HG02884 (cell line): ENCODE data around the gene PLCXD1.
A peak's percentile ranks its signal among the peaks of the same experiment; 100 is the strongest.
"Not testable (repeated sequence)": the region's sequence is repeated elsewhere in the genome, so short reads cannot be mapped to it uniquely, and the experiment has no call there.

Experiments
- ATAC-seq: cut with Tn5 transposase; IDR thresholded peaks from one replicate; pipeline ENCODE4 v1.9.1; 2021; ENCODE audit warnings: mild to moderate bottlenecking, moderate library complexity; ENCODE audit not compliant: unreplicated experiment

Gene PLCXD1, protein sequence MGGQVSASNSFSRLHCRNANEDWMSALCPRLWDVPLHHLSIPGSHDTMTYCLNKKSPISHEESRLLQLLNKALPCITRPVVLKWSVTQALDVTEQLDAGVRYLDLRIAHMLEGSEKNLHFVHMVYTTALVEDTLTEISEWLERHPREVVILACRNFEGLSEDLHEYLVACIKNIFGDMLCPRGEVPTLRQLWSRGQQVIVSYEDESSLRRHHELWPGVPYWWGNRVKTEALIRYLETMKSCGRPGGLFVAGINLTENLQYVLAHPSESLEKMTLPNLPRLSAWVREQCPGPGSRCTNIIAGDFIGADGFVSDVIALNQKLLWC

DNA sequence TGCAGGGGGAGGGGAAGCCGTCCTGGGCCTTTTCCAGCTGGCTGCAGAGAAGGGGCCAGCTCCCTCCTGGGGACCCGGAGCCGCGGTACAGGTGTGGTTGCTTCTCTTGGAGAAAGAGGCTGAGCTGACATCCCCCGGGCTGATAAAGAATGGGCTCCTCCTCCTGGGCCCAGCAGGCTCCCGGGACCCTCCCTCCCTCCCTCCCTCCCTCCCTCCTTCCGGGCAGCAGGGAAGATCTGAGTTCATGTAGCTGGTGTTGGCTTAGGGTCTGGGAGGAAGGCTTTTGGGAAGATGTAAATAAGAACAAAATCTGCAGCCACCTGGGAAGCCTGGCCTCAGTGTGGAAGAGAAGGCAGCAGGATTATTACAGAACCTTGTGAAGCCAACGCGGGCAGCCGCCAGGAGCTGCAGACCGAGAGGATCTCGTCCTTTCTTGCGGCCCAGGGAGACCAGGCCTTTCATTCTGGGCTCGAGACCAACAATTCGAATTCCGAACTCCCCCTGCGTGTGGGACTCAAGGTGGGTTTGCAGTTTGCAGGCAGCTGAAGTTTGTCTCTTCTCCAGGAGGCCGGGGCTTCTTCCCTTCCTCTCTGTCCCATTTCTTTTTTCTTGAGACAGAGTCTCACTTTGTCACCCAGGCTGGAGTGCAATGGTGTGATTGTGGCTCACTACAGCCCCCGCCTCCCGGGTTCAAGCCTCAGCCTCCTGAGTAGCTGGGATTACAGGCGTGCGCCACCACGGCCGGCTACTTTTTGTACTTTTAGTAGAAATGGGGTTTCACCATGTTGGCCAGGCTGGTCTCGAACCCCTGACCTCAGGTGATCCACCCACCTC lies at the start of gene PLCXD1:
Gene PLCXD1, plus strand, starts transcription at position 216 of the 834 bp plus-strand sequence. CDS start 2,807 bp downstream, outside the sequence.
- peak; percentile 26 for ATAC-seq

DNA sequence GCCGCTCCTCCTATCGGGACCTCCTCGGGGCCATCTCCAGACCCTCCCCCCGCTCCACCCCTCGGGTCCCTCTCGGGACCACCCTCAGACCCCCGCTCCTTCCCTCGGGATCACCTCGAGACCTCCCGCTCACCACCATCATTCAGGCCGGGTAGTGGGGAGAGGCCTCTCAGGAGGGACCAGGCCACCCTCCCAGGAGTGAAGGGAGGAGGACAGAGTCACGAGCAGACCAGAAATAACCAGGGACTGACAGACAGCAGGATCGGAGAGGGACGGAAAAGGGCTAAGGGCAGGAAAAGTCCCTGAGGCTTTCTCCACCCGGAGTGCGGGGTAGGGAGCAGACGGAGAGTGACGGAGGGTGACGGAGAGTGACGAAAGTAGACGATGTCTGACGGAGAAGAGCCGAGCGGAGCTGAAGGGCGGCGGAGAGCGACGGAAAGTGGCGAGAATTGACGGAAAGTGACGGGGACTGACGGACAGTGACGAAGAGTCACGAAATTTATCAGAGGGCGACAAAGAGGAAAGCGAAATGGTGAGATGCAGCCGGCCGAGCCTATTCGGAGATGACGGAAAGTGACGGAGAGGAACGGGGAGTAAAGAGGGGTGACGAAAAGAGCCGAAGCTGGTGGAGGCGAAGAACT lies 49.4 kb upstream of the PLCXD1 start:
- ATAC-seq: not testable (repeated sequence)

DNA sequence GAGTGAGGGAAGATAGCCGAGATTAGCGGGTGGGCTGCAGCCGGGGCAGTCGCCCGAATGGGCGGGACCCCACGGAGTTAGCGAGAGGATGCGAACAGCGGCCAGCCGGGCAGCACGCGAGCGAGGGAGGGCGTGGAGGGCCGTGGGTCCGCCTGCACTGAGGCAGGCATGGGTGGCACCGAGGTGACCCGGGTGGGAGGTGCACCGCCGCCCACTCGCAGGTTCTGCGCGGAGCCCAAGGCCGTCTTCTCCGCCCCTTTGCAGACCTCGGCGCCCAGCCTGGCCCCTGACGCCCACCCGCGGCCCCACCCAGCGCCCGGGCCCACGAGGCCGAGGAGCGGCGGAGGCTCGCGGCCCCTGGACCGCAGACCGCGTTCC lies 48.9 kb upstream of the PLCXD1 start:
- not testable (repeated sequence) for ATAC-seq

DNA sequence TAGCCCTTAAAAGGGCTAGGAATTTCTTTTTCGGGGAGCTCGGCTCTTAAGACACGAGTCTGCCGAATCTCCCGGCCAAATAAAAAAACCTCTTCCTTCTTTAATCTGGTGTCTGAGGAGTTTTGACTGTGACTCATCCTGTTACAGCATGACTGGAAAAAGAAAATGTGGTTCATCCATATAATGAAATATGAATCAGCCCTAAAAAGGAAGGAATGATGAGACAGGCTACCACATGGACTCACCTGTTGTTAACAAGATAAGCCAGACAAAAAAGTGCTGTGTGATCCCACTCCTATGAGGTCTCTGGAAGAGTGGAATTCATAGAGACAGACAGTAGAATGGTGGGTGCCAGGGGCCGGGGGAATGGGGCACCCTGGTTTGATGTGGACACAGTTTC lies 45.0 kb upstream of the PLCXD1 start:
- ATAC-seq: not testable (repeated sequence)

DNA sequence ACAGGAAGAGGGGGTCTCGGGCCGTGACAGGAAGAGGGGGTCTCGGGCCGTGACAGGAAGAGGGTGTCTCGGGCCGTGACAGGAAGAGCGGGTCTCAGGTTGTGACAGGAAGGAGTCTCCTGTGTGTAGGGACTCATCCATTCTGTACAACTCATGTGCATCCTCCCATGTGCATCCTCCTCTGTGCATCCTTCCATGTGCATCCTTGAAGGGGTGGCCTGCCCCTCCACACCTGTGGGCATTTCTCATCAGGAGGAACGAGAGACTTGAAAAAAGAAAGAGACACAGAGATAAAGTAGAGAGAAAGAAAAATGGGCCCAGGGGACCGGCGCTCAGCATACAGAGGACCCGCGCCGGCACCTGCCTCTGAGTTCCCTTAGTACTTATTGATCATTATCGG lies 30.2 kb upstream of the PLCXD1 start:
- ATAC-seq: no peak

DNA sequence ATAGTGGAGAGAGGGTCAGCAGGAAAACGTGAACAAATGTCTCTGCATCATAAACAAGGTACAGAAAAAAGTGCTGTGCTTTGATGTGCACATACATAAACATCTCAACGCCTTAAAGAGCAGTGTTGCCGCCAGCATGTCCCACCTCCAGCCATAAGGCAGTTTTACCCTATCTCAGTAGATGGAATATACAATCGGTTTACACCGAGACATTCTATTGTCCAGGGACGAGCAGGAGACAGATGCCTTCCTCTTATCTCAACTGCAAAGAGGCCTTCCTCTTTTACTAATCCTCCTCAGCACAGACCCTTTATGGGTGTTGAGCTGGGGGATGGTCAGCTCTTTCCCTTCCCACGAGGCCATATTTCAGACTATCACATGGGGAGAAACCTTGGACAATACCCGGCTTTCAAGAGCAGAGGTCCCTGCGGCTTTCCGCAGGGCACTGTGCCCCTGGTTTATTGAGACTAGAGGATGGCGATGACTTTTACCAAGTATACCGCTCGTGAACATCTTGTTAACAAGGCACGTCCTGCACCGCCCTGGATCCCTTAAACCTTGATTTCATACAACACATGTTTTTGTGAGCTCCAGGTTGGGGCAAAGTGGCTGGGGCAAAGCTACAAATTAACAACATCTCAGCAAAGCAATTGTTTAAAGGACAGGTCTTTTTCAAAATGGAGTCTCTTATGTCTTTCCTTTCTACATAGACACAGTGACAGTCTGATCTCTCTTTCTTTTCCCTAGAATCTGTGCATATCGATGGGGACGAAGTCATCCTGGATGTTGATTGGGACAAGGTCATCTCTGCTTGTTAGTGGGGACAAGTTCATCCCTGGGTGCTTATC lies 29.6 kb upstream of the PLCXD1 start:
- ATAC-seq: not testable (repeated sequence)

DNA sequence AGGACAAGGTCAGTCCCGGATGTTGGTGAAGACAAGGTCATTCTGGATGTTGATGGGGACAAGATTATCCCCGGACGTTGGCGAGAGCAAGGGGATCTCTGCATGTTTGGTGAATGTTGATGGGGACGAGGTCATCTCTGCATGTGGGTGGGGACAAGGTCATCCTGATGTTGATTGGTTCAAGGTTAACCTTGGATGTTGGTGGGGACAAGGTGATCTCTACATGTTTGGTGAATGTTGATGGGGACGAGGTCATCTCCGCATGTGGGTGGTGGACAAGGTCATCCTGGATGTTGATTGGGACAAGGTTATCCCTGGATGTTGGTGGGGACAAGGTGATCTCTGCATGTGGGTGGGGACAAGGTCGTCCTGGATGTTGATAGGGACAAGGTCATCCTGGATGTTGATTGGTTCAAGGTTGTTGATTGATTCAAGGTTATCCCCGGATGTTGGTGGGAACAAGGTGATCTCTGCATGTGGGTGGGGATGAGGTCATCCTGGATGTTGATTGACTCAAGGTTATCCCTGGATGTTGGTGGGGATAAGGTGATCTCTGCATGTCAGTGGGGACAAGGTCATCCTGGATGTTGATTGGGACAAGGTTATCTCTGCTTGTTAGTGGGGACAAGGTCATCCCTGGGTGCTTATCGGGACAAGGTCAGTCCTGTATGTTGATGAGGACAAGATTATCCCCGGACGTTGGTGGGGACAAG lies 28.8 kb upstream of the PLCXD1 start:
- no peak for ATAC-seq

DNA sequence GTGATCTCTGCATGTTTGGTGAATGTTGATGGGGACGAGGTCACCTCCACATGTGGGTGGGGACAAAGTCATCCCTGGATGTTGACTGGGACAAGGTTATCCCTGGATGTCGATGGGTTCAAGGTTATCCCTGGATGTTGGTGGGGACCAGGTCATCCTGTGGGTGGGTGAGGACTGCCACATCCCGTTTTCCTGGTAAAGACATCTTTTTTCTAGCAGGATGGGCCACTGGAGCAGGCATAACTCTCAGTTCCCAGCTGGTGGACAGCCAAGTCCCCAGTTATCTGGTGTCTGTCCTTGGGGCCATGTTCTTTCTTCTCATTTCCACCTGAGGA lies 28.3 kb upstream of the PLCXD1 start:
- no peak for ATAC-seq

DNA sequence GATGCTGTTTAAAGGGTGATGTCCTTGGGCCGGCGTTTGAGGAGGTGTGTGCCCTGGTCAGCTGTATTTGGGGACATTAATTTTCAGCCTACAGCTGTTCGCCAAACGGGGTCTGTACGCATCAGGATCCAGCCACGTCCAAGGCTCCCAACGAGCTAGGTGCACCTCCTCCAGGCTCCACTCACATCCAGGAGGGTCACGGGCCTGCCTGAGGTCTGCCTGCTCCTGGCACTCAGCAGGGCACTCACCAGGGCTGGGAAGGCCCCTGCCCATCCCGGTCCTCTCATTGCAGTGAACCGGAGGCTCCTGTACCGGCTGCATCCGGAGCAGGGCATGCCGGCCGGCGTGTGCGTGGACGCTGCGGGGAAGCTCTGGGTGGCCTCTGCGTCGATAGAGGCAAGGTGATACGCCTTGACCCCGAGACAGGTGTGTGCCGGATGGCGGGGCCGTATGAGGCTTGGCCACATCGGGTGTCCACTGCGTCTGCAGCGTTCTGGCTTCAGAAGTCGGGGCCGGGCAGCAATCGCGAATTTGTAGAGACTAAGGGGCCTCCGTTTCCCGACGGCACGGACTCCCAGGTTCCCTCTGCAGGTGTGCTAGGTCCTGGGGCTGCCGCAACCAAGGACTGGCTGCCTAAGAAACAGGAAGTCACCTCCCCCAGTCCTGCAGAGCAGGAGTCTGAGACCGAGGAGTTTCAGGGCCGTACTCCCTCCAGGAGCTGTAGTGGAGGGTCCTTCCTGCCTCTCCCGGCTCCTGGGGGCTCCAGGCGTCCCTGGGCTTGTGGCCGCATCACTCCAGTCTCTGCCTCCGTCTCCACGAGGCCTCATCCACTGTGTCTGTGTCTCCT lies 27.5 kb upstream of the PLCXD1 start:
- ATAC-seq: no peak

DNA sequence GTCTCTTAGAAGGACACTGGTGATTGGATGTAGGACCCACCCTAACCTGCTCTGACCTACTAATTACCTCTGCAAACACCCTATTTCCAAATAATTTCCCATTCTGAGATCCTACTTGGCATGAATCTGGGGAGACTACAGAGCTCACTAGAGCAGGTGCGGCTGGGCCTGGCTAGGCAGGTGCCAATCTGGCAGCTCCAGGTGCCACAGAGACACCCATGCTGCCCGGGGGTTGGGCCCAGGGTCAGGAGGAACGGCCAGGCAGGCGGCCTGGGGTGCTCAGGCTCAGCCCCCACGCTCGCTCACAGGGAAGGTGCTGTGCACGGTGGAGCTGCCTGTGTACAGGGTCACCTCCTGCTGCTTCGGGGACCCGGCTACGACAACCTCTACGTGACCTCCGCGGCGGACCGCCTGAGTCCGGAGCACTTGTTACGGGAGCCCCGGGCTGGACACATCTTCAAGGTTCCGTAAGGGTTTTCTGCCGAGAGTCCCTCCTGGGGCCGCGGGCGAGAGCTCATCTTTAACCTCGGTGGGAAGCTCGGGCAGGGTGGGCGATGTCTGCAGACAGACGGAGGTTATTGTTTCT lies 26.5 kb upstream of the PLCXD1 start:
- no peak for ATAC-seq

DNA sequence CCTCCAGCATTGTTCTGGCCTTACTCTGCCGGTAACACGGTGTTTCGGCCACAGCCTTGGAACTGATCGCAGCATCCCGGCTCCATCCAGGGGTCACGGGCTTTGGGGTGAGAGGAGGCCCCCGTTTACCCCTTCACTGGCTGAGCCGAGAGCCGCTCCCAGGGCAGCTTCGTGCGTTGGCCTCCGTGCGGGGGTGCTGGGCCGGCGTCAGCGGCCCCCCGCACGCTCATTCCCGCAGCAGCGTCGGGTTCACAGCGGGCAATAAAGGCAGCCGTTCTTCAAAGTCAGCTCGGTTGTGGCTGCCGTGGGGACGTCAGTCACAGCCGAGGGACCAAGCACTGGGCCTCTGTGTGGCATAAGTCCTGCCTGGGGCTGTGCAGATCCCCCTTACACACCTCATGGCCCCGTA lies 25.3 kb upstream of the PLCXD1 start:
- no peak for ATAC-seq

DNA sequence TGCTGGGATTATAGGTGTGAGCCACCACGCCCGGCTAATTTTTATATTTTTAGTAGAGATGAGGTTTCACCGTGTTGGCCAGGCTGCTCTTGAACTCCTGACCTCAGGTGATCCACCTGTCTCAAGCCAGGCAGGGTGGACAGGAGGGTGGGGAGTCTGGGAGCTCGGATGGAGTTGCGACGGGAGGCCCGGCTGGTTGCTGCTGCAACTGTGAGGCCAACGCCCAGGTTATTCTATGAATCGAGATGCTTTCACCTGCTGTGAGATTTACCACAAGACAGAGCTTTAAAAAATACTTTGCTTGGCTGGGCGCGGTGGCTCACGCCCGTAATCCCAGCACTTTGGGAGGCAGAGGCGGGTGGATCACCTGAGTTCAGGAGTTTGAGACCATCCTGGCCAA lies 24.1 kb upstream of the PLCXD1 start:
- not testable (repeated sequence) for ATAC-seq

DNA sequence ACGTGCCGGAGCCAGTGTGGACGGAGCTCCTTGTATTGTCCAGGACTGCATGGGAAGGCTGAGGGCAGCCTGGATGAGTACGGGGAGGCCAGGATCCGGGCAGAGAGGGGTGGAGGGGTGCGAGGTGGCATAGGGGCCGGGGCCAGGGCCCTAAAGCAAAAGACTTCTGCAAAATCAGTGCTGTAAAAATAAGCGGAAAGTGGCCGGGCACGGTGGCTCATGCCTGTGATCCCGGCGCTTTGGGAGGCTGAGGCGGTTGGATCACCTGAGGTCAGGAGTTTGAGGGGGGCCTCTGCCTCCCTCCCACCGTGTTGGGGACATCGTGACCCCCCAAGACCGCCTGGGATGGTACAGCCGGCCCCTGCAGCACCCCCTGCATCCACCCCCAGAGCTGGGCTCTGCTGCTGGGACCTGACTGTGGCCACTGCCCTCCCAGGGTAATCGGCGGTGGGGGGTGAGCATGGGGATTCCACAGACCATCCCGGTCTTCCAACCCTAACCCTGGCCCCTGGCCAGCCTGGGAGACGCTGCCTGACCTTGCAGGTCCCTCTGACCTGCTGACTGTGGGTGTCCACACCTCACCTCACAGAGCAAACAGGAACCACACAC lies 23.4 kb upstream of the PLCXD1 start:
- no peak for ATAC-seq

DNA sequence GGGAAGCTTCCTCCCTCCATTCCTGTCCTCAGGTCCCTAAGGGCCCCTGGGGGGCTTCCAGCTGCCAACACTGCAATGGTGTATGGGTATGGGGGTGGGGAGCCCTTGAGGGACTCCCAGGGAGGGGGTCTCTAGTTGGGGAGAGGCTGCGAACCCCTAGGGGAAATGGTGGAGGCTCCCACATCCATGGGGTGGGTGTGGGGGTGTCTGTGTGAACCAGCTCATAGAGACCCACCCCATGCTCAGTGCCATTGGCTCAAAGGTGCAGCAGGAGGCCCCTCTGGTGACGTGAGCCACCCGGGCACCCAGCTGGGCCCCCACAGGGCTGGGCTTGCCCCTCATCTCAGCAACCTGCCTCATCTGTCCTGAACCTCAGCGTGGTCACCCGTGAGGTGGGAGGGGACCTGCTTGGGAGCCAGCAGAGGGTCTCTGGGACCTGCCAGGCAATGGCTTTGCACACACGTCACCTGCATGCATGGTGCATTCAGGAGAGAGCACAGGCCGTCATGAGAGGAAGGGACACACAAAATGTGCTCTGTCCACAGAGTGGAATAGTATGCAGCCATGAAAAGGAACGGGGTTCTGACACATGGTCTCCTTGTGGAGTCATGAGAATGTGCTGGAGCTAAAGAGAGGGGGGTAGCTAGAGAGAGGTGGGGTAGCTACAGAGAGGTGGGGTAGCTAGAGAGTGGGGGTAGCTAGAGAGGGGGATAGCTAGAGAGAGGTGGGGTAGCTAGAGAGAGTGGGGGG lies 22.7 kb upstream of the PLCXD1 start:
- ATAC-seq: no peak

DNA sequence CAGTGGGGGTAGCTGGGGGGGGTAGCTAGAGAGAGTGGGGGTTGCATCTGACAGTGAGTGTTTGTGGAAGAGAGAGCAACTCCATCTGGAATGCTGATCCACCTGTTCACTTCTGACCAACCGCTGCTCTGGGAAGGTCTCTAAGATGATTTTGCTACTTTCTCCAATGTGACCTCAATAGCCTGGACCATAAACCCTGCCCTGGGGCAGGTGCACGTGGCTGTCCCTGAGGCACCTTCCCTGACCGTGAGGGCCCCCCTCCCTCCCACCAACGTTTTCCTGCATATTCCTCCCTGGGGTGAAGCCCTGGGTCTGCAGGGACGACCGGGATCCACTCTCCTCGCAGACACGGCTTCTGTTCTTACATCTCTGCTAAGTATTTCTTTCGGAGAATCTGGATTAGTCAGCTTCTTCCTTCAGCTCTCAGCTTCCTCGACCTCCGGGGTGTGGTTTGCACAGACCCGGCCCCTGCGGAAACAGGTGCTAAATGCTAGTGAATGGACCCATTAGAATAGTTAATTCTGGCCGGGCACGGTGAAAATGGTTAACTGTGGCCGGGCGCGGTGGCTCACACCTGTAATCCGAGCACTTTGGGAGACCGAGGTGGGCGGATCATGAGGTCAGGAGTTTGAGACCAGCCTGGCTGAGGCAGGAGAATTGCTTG lies 21.4 kb upstream of the PLCXD1 start:
- no peak for ATAC-seq

DNA sequence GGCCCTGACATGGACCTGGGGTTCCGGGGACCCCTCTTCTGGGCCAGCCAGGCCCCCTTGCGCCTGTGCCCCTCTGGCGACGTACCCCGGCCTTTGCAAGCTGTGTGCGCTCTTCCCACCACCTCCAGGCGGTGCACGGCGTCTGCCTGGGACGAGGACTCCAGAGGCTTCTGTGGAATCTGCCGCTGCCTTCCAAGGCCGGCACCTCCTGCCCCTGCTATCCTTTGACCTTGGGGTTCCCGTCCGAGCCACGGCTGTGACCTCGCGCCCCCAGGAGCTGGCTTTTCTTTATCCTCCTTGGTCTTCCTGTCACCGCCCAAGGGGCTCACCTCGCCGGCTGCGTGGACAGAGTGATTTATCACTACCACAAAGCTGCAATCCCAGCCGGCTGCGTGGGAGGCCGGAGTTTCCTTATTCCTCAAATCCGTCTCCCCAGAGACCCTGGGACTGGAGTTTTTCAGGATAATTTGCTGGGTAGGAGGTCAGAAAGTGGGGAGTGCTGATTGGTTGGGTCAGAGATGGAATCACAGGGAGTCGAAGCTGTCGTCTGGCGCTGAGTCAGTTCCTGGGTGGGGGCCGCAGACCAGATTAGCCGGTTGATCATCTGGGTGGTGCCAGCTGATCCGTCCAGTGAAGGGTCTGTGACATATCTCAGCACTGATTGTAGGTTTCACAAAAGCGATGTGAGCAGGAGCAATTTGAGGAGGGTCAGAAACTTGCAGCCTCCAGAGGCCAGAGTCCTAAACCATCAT lies 19.8 kb upstream of the PLCXD1 start:
- ATAC-seq: no peak

DNA sequence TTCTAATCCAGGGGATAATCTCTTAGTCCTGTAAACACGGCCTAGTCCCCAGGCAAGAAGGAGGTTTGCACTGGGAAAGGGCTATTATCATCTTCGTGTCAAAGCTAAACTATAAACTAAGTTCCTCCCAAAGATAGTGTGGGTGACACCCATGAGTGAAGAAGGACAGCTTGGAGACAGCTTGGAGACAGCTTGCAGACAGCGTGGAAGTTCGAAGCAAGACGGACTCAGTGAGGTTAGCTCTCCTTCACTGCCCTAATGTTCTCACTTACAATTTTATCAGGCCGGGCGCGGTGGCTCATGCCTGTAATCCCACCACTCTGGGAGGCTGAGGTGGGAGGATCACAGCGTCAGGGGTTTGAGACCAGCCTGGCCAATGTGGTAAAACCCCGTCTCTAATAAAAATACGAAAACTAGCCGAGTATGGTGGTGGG lies 19.2 kb upstream of the PLCXD1 start:
- no peak for ATAC-seq
